NOMO-1 treated with dmso at 0.1 percent for 144 hours (cell line): ENCODE measurements around the gene NELFCD.
"Not testable (repeated sequence)": the region's sequence is repeated elsewhere in the genome, so short reads cannot be mapped to it uniquely, and the experiment has no call there.

Source experiments
- DNase-seq: peaks from one replicate; lab custom pipeline; 2025; ENCODE audit not compliant: unreplicated experiment; lab: John Stamatoyannopoulos, UW

Gene NELFCD

GRCh38 chr20:58973179-58973578 is 7.9 kb upstream of the NELFCD start:
- no peak for DNase-seq

DNA sequence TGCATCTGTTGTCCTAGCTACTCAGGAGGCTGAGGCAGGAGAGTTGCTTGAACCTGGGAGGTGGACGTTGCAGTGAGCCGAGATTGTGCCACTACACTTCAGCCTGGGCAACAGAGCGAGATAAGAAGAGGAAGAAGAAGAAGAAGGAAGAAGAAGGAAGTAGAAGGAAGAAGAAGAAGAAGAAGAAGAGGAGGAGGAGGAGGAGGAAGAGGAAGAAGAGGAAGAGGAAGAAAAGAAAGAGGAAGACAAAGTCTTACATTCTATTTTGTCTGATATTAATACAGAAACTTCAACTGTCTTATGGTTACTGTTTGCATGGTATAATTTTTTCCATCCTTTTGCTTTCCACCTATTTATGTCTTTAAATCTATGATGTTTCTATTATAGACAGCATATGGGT is 7.2 kb upstream of the NELFCD start:
- DNase-seq: no peak

GRCh38 chr20:58975353-58975752 is 5.7 kb upstream of the NELFCD start:
- DNase-seq: no peak

GRCh38 chr20:58976061-58976730 is 4.9 kb upstream of the NELFCD start:
- no peak for DNase-seq

- DNase-seq: no peak
Observed at GRCh38 chr20:58978351-58979190, 2.5 kb upstream of the NELFCD start.

- DNase-seq: no peak
Observed at GRCh38 chr20:58981628-58982364, 740 bp downstream of the NELFCD start.

GRCh38 chr20:58982406-58983114 is 1.5 kb downstream of the NELFCD start:
- no peak for DNase-seq

DNA sequence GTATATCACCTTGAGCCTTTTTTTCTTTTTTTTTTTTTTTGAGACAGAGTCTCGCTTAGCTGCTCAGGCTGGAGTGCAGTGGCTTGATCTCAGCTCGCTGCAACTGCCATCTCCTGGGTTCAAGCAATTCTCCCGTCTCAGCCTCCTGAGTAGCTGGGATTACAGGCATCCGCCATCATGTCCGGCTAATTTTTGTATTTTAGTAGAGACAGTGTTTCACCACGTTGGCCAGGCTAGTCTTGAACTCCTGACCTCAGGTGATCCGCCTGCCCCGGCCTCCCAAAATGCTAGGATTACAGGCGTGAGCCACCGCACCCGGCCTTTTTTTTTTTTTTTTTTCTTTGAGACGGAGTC is 2.0 kb downstream of the NELFCD start:
- not testable (repeated sequence) for DNase-seq

DNA sequence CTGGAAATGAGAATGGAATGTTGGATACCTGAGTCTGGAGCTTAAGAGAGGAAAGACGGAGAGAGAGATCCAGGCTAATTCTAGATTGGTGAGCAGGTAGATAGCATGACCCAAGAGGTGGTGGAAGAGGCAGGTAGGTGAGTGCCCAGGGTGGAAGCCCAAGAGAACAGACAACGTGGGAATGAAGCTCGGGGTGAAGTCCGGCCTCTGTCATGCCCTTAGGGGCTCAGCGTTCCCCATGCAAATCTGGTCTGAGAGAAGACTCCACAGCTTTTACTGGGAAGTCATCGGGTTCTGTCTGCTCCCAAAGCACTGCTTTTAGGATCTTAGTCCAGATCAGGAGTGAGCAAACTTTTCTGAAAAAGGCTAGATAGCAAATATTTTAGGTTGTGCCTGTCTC is 3.6 kb downstream of the NELFCD start:
- no peak for DNase-seq

DNA sequence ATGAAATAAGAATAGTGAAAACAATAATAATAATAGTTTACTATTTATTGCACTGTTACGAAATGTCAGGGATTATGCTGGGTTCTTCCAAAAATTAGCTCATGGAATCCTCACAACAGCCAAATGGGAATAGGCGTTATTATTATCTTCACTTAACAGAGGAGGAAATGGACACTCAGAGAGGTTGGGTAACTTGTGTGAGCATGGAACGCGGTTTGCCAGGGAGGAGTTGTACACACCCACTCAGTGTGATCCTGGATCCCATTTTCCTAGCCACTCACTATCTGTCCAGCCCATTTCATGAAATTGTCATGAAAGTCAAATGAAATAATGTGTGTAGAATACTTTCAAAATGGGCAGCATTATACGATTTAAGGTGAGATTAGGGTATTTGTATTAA is 4.6 kb downstream of the NELFCD start:
- DNase-seq: no peak

GRCh38 chr20:58986286-58986967 is 5.4 kb downstream of the NELFCD start:
- no peak for DNase-seq

DNA sequence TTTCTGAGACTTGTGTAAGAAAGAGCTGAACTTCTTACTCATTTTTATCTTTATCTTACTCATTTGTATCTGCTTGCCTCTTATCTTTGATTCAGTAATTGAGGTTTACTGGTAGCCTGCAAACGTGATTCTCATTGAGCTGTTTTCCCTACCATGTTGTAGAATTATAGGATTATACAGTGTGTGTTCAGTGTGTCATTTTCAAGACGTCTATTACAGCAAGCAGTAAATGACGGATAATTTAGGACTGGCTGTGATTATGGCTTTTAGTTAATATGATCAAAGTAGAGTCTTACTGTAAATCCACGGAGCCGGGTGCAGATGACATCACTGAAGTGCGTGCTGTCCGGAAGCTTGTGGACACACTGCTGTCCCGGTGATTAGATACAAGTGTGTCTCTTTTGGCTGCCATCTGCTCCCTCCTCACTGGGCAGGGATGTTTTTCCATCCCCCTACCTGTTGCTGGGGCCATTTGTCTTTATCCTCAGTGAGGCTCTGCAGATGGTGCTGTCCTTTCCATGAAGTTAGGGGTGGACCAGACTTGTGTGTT is 6.0 kb downstream of the NELFCD start:
- no peak for DNase-seq

- no peak for DNase-seq
Observed at GRCh38 chr20:58987790-58988564, 6.9 kb downstream of the NELFCD start.

GRCh38 chr20:58988565-58988882 is 7.5 kb downstream of the NELFCD start:
- no peak for DNase-seq

DNA sequence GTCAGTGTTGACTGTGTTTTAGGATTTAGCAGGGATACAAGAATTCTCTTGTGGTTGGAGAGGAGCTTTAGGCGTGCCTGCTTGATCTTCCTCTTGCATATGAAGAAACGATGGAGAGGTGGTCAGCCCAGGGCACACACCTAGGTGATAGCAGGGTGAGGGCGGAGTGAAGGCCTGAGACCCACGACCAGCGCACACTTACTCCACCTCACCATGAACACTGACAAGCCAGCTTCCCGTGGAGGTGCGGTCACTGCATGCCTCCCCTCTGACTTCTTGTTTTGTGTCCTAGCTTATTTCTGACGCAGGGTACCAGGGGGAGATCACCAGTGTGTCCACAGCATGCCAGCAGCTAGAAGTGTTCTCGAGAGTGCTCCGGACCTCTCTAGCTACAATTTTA is 8.1 kb downstream of the NELFCD start:
- DNase-seq: no peak

DNA sequence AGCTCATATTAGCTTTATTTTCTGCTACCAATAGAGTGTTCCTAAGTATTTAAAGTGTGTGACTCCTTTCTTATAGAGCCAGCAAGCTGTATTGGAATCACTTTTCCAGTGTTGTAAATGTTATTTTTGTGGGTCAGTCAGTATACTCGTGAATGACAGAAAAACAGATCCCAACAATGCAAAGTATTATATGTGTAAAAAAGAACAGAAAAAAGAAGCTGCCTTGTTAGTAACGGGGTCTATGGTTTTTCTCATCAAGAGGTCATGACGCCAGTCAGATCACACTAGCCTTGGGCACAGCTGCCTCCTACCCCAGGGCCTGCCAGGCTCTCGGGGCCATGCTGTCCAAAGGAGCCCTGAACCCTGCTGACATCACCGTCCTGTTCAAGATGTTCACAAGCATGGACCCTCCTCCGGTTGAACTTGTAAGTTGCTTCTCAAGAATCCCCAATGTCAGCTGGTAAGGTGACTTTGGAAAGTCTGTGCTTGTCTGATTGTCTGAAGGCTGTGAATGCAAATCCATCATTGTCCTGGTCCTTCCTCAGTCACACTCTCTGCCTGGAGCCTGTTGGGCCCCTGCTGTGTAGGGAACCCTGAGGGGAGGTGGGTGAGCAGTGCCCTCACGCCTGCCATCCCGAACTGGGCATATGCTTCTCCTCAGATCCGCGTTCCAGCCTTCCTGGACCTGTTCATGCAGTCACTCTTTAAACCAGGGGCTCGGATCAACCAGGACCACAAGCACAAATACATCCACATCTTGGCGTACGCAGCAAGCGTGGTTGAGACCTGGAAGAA is 9.8 kb downstream of the NELFCD start:
- no peak for DNase-seq

GRCh38 chr20:58991715-58992114 is 10.7 kb downstream of the NELFCD start:
- DNase-seq: no peak

GRCh38 chr20:58992911-58993310 is 11.9 kb downstream of the NELFCD start:
- no peak for DNase-seq
